Caco-2 (cell line): ENCODE results near the gene NABP2. TPM values are rescaled to one million over a fixed set of nuclear protein-coding genes. Genes with fewer than 3 reads are reported as not detected.

Experiments used
- BruUV-seq: library from RNA; stranded (reverse); fragments of 400-500 nt; replicated peaks from 2 replicates; lab custom pipeline; 2021; lab: Mats Ljungman, UMichigan
- CTCF ChIA-PET: fragments of 300-600 bp; sonication (Branson Sonifier 250); formaldehyde crosslinking; loops from one replicate; lab custom pipeline; 2022; ENCODE audit warnings: antibody characterized with exemption; lab: Charles Lee
- POLR2A ChIA-PET: fragments of 300-600 bp; sonication (Branson Sonifier 250); formaldehyde crosslinking; loops from one replicate; lab custom pipeline; 2022; ENCODE audit warnings: antibody characterized with exemption; lab: Charles Lee
- DNase-seq, 2 experiments: peaks; one replicate each; pipeline versions ENCODE4 v3.0.0 to v3.0.0-alpha.2; 2020 to 2022
- H3K27me3 ChIP-seq: replicated peaks from 2 replicates; pipeline ENCODE4 v1.6.0; 2011; ENCODE audit warnings: low read length; ENCODE audit not compliant: control insufficient read depth, insufficient read depth
- H3K36me3 ChIP-seq: 2 replicates; pipeline ENCODE4 v1.5.1; 2011; ENCODE audit warnings: low read length; ENCODE audit not compliant: control insufficient read depth, insufficient read depth
- H3K4me1 ChIP-seq: fragments of 250-450 bp; sonication (Bioruptor Pico); 2 replicates; pipeline ENCODE4 v1.5.1; 2020; ENCODE audit warnings: mild to moderate bottlenecking
- H3K4me3 ChIP-seq: 2 replicates; pipeline ENCODE4 v1.5.1; 2011; ENCODE audit warnings: low read depth, mild to moderate bottlenecking, control low read depth, low read length
- H3K9me3 ChIP-seq: fragments of 250-450 bp; sonication (Bioruptor Pico); 2 replicates; pipeline ENCODE4 v1.5.1; 2020; ENCODE audit warnings: mild to moderate bottlenecking, moderate library complexity
- H3K27ac Mint-ChIP-seq: one replicate; pipeline ENCODE4 v1.8.0; 2022; ENCODE audit warnings: mixed read lengths; ENCODE audit not compliant: unreplicated experiment
- H3K27me3 Mint-ChIP-seq: one replicate; pipeline ENCODE4 v1.8.0; 2022; ENCODE audit warnings: mixed read lengths; ENCODE audit not compliant: insufficient read depth, unreplicated experiment
- H3K36me3 Mint-ChIP-seq: one replicate; pipeline ENCODE4 v1.8.0; 2022; ENCODE audit warnings: mild to moderate bottlenecking, mixed read lengths; ENCODE audit not compliant: insufficient read depth, unreplicated experiment
- H3K4me1 Mint-ChIP-seq: one replicate; pipeline ENCODE4 v1.8.0; 2022; ENCODE audit warnings: low read depth, mixed read lengths; ENCODE audit not compliant: unreplicated experiment
- H3K4me3 Mint-ChIP-seq: one replicate; pipeline ENCODE4 v1.8.0; 2022; ENCODE audit warnings: mild to moderate bottlenecking, moderate library complexity, mixed read lengths; ENCODE audit not compliant: unreplicated experiment
- H3K9me3 Mint-ChIP-seq: one replicate; pipeline ENCODE4 v1.8.0; 2022; ENCODE audit warnings: mixed read lengths; ENCODE audit not compliant: unreplicated experiment
- CTCF ChIP-seq, 2 experiments: fragments of 200-600 bp in 1 of 2; IDR thresholded peaks; 1 replicate in 1 of 2; 2 replicates in 1 of 2; pipeline versions ENCODE4 v1.5.1 to v1.8.0; 2011 to 2022; ENCODE audit warnings: antibody characterized with exemption in 1 of 2, control low read depth in 1 of 2, inconsistent platforms in 1 of 2, low read depth in 1 of 2, low read length in 1 of 2, mild to moderate bottlenecking in 1 of 2, moderate library complexity in 1 of 2; ENCODE audit not compliant: insufficient read depth in 1 of 2, severe bottlenecking in 1 of 2, unreplicated experiment in 1 of 2
- intact Hi-C: fragments of 100-400 bp; cut with micrococcal nuclease; formaldehyde crosslinking; loops from one replicate; pipeline ENCODE4 v1.10.0; 2022; ENCODE audit not compliant: unreplicated experiment
- total RNA-seq: library from RNA; stranded (reverse); gene quantifications from 2 replicates; pipeline ENCODE4 v1.2.3, GENCODE V29; 2022

The NABP2 gene
- total RNA-seq, 1 experiment from 2014 or later = 32.1 TPM

DNA sequence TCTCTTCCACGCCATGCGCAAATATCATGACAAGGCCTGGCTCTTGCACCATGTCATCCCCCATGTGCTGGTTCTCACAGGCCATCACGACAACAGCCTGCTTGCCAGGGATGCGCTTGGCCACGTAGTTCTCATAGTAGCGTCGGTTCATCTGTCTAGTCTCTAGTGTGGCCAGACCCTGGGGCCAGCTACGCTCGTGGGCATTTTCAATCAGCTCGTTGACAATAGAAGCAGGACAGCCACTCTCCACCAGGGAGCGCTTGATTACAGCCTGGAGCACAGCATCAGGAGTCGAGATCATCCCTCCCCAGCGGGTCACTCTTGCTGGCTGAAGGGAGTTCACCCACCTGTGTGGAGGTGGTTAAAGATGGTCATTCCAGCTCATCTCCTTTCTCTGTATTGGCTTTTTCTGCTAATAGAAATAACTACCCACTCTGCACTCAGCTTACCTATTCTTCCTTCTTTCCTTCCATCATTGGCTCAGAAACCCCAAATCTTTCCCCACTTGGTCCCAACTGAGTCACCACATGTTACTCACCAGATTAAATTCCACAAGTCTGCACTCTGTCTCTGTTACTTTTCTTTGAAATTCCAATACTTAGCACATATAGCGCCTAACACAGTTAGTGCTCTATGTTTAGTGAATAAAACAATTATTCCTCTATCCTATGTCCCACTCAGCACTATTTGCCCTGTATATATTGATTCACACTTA, 17.5 kb upstream of the NABP2 start:
- Histone ChIP-seq H3K36me3 (peaks cover 2% of the 10 kb centered on the region; the same call in 1 of the 2 replicates), H3K27me3 (no peaks in the 10 kb centered on the region), H3K4me3 (no peak overlapping the region), H3K9me3 (no peaks in the 10 kb centered on the region), H3K4me1 (no peaks in the 10 kb centered on the region)
- CTCF ChIA-PET = interaction anchor here (0.6 to 4.6 kb wide), 15 partner anchors 9 to 88 kb away, joined by 3 to 61 read pairs (median 4); partner anchors contain the start of genes ANKRD52, COQ10A, ESYT1 and NABP2
- intact Hi-C loops = loop anchor here (1.0 kb wide), 1 partner anchor 18 kb away; the partner anchor contains the start of gene NABP2
- H3K27me3 Mint-ChIP-seq = no peaks in the 10 kb centered on the region
- no peak overlapping the region for H3K27ac Mint-ChIP-seq
- H3K36me3 Mint-ChIP-seq = peaks cover 71% of the 10 kb centered on the region
- peak; percentile 72 to 77 for DNase-seq
- peak; percentile 61 to 78 for TF ChIP-seq CTCF (IDR thresholded peaks at IDR 0.05; ENCODE audit: insufficient read depth in 1 of 2, low read depth in 1 of 2, low read length in 1 of 2, severe bottlenecking in 1 of 2, unreplicated experiment in 1 of 2)
- no peaks in the 10 kb centered on the region for H3K4me1 Mint-ChIP-seq
- no peaks in the 10 kb centered on the region for H3K9me3 Mint-ChIP-seq
- BruUV-seq = no TSS peak
- H3K4me3 Mint-ChIP-seq = no peak overlapping the region
- POLR2A ChIA-PET = interaction anchor here (1.0 to 2.2 kb wide), 2 partner anchors 15 to 17 kb away, joined by 5 to 19 read pairs; partner anchors contain the start of genes RNF41 and SMARCC2

- H3K4me1 Mint-ChIP-seq = no peaks in the 10 kb centered on the region
These were observed 16.1 kb upstream of the NABP2 start for GRCh38 chr12:56208006-56208405.

More at GRCh38 chr12:56208006-56208405, 16.1 kb upstream of the NABP2 start:
- H3K27me3 Mint-ChIP-seq = no peaks in the 10 kb centered on the region
- Histone ChIP-seq H3K36me3 (peaks cover 4% of the 10 kb centered on the region), H3K4me3 (no peak overlapping the region), H3K4me1 (no peaks in the 10 kb centered on the region), H3K9me3 (no peaks in the 10 kb centered on the region), H3K27me3 (no peaks in the 10 kb centered on the region)
- CTCF ChIA-PET = interaction anchor here (0.8 kb wide), 1 partner anchor 14 kb away, joined by 3 read pairs; the partner anchor contains the start of gene RNF41
- peaks cover 81% of the 10 kb centered on the region for H3K36me3 Mint-ChIP-seq
- POLR2A ChIA-PET = interaction anchor here (0.6 to 0.9 kb wide), 2 partner anchors 14 to 451 kb away, joined by 3 to 10 read pairs; partner anchors contain the start of gene RNF41
- H3K9me3 Mint-ChIP-seq = no peaks in the 10 kb centered on the region
- intact Hi-C loops = no loop called here
- no peak for TF ChIP-seq CTCF (IDR thresholded peaks at IDR 0.05; ENCODE audit: insufficient read depth in 1 of 2, low read depth in 1 of 2, low read length in 1 of 2, severe bottlenecking in 1 of 2, unreplicated experiment in 1 of 2)
- H3K4me3 Mint-ChIP-seq = no peak overlapping the region
- no peak overlapping the region for H3K27ac Mint-ChIP-seq
- no TSS peak for BruUV-seq
- DNase-seq = no peak
